H9 (cell line): ENCODE results near the gene FARP2. TPM values are rescaled to one million over a fixed set of nuclear protein-coding genes. Genes with fewer than 3 reads are reported as not detected.

Source experiments
- DNase-seq: peaks from one replicate; pipeline ENCODE4 v3.0.0-alpha.2; 2017
- H2AFZ ChIP-seq: one replicate; pipeline ENCODE4 v1.6.1; 2013; ENCODE audit warnings: mild to moderate bottlenecking, low read length, control low read depth, moderate library complexity
- H2AK5ac ChIP-seq: 2 replicates; pipeline ENCODE4 v1.6.1; 2013; ENCODE audit warnings: low read length, control low read depth, mixed read lengths; ENCODE audit not compliant: insufficient read length
- H2BK120ac ChIP-seq: one replicate; pipeline ENCODE4 v1.6.1; 2013; ENCODE audit warnings: low read depth, mild to moderate bottlenecking, low read length, control low read depth, inconsistent platforms; ENCODE audit not compliant: poor library complexity, severe bottlenecking
- H2BK12ac ChIP-seq: 2 replicates; pipeline ENCODE4 v1.6.1; 2013; ENCODE audit warnings: low read length, control low read depth, mixed read lengths, low read depth; ENCODE audit not compliant: insufficient read length
- H2BK15ac ChIP-seq: 2 replicates; pipeline ENCODE4 v1.6.1; 2013; ENCODE audit warnings: low read depth, low read length, control low read depth
- H2BK20ac ChIP-seq: one replicate; pipeline ENCODE4 v1.6.1; 2013; ENCODE audit warnings: low read depth, mild to moderate bottlenecking, low read length, control low read depth, inconsistent platforms; ENCODE audit not compliant: poor library complexity, severe bottlenecking
- H2BK5ac ChIP-seq: 2 replicates; pipeline ENCODE4 v1.6.1; 2013; ENCODE audit warnings: low read length, control low read depth, mixed read lengths; ENCODE audit not compliant: insufficient read length
- H3K14ac ChIP-seq: 2 replicates; pipeline ENCODE4 v1.6.1; 2013; ENCODE audit warnings: low read length, control low read depth; ENCODE audit not compliant: insufficient read depth
- H3K18ac ChIP-seq: 2 replicates; pipeline ENCODE4 v1.6.1; 2013; ENCODE audit warnings: low read depth, mild to moderate bottlenecking, mixed read lengths, low read length, control low read depth; ENCODE audit not compliant: insufficient read length
- H3K23ac ChIP-seq: 2 replicates; pipeline ENCODE4 v1.6.1; 2013; ENCODE audit warnings: low read length, control low read depth, mixed read lengths, low read depth; ENCODE audit not compliant: insufficient read length
- H3K23me2 ChIP-seq: 2 replicates; pipeline ENCODE4 v1.6.1; 2013; ENCODE audit warnings: low read depth, mild to moderate bottlenecking, mixed read lengths, low read length, control low read depth; ENCODE audit not compliant: insufficient read length, poor library complexity, severe bottlenecking
- H3K27ac ChIP-seq: 2 replicates; pipeline ENCODE4 v1.5.1; 2013; ENCODE audit warnings: low read length, control low read depth, mixed read lengths, low read depth; ENCODE audit not compliant: insufficient read length
- H3K27me3 ChIP-seq: 2 replicates; pipeline ENCODE4 v1.6.1; 2013; ENCODE audit warnings: low read length, control low read depth, inconsistent platforms; ENCODE audit not compliant: insufficient read depth
- H3K4ac ChIP-seq: 2 replicates; pipeline ENCODE4 v1.6.1; 2013; ENCODE audit warnings: low read depth, mild to moderate bottlenecking, control low read depth, inconsistent platforms, low read length, moderate library complexity
- H3K4me1 ChIP-seq: 2 replicates; pipeline ENCODE4 v1.6.1; 2013; ENCODE audit warnings: low read length, control low read depth, inconsistent platforms; ENCODE audit not compliant: insufficient read depth
- H3K4me2 ChIP-seq: 2 replicates; pipeline ENCODE4 v1.6.1; 2013; ENCODE audit warnings: low read length, control low read depth, mixed read lengths; ENCODE audit not compliant: insufficient read length, insufficient read depth
- H3K56ac ChIP-seq: 2 replicates; pipeline ENCODE4 v1.6.1; 2013; ENCODE audit warnings: low read depth, mild to moderate bottlenecking, mixed read lengths, low read length, control low read depth; ENCODE audit not compliant: insufficient read length
- H3K79me1 ChIP-seq: 2 replicates; pipeline ENCODE4 v1.6.1; 2013; ENCODE audit warnings: low read depth, mild to moderate bottlenecking, moderate library complexity, low read length, control low read depth, inconsistent platforms; ENCODE audit not compliant: insufficient read depth, poor library complexity, severe bottlenecking
- H3K79me2 ChIP-seq: 2 replicates; pipeline ENCODE4 v1.6.1; 2013; ENCODE audit warnings: low read length, control low read depth, inconsistent platforms; ENCODE audit not compliant: insufficient read depth
- H3K9ac ChIP-seq: 2 replicates; pipeline ENCODE4 v1.6.1; 2013; ENCODE audit warnings: low read length, control low read depth, mixed read lengths; ENCODE audit not compliant: insufficient read length; ENCODE audit errors: extremely low read depth
- H3K9me3 ChIP-seq: one replicate; pipeline ENCODE4 v1.6.1; 2013; ENCODE audit warnings: low read depth, low read length, inconsistent platforms; ENCODE audit not compliant: control insufficient read depth
- H3T11ph ChIP-seq: one replicate; pipeline ENCODE4 v1.6.1; 2013; ENCODE audit warnings: mild to moderate bottlenecking, low read length, control low read depth, inconsistent platforms
- H4K20me1 ChIP-seq: one replicate; pipeline ENCODE4 v1.6.1; 2013; ENCODE audit not compliant: control insufficient read depth, insufficient read length, insufficient read depth
- H4K5ac ChIP-seq: 2 replicates; pipeline ENCODE4 v1.6.1; 2013; ENCODE audit warnings: low read depth, mild to moderate bottlenecking, mixed read lengths, low read length, control low read depth; ENCODE audit not compliant: insufficient read length
- H4K8ac ChIP-seq: replicated peaks from 2 replicates; pipeline ENCODE4 v1.6.1; 2013; ENCODE audit warnings: low read length, control low read depth, mixed read lengths, low read depth; ENCODE audit not compliant: insufficient read length
- H4K91ac ChIP-seq: 2 replicates; pipeline ENCODE4 v1.6.1; 2013; ENCODE audit warnings: low read depth, mild to moderate bottlenecking, moderate library complexity, mixed read lengths, low read length, control low read depth; ENCODE audit not compliant: insufficient read length
- H3K27ac Mint-ChIP-seq, 3 experiments: 2 replicates in 2 of 3; 3 replicates in 1 of 3; pipeline ENCODE4 v1.8.0; 2020 to 2021; ENCODE audit warnings: mixed read lengths in 3 of 3, mild to moderate bottlenecking in 1 of 3, moderate library complexity in 1 of 3
- H3K27me3 Mint-ChIP-seq: 2 replicates; pipeline ENCODE4 v1.8.0; 2021; ENCODE audit warnings: low read depth, mild to moderate bottlenecking, moderate library complexity, mixed read lengths
- H3K36me3 Mint-ChIP-seq, 3 experiments: 2 replicates in 2 of 3; 3 replicates in 1 of 3; pipeline ENCODE4 v1.8.0; 2020 to 2021; ENCODE audit warnings: low read depth in 3 of 3, mixed read lengths in 3 of 3; ENCODE audit not compliant: insufficient read depth in 1 of 3
- H3K4me1 Mint-ChIP-seq, 2 experiments: 2 replicates each; pipeline ENCODE4 v1.8.0; 2020; ENCODE audit warnings: mixed read lengths in 2 of 2
- H3K4me3 Mint-ChIP-seq, 2 experiments: 2 replicates in 1 of 2; 3 replicates in 1 of 2; pipeline ENCODE4 v1.8.0; 2020 to 2021; ENCODE audit warnings: mild to moderate bottlenecking in 2 of 2, mixed read lengths in 2 of 2, moderate library complexity in 1 of 2
- H3K9me3 Mint-ChIP-seq, 2 experiments: 2 replicates in 1 of 2; 3 replicates in 1 of 2; pipeline ENCODE4 v1.8.0; 2020; ENCODE audit warnings: mild to moderate bottlenecking in 2 of 2, mixed read lengths in 2 of 2, moderate library complexity in 1 of 2
- CTCF ChIP-seq: fragments of 200-600 bp; sonication (generic); conservative IDR thresholded peaks from 3 replicates; pipeline ENCODE4 v1.8.0; 2021; ENCODE audit warnings: antibody characterized with exemption, mild to moderate bottlenecking
- WGBS: extraction: QIAGEN DNeasy Blood & Tissue Kit; methylation state at CpG from one replicate; pipeline ENCODE4 v1.1.7; 2013; ENCODE audit warnings: missing lambda C conversion rate, low lambda C conversion rate, mixed read lengths; ENCODE audit not compliant: insufficient read length; ENCODE audit errors: extremely low coverage; 5-methylcytosine and 5-hydroxymethylcytosine counted together
- total RNA-seq: library from RNA; stranded (reverse); gene quantifications from 2 replicates; pipeline ENCODE4 v1.2.1, GENCODE V29; 2021

The FARP2 gene
- total RNA-seq, 1 experiment from 2014 or later: 33.9 TPM

- Histone ChIP-seq H2BK5ac (no peak overlapping the region), H2BK120ac (no peak overlapping the region), H3K23me2 (no peaks in the 10 kb centered on the region), H4K5ac (no peak overlapping the region), H3K79me1 (no peaks in the 10 kb centered on the region), H3K56ac (no peak overlapping the region), H3K23ac (no peak overlapping the region), H3K4me2 (no peak overlapping the region), H3T11ph (no peak overlapping the region), H2BK12ac (no peak overlapping the region), H2AK5ac (no peak overlapping the region), H2BK15ac (no peak overlapping the region), H3K18ac (no peak overlapping the region), H2AFZ (no peak overlapping the region), H3K9ac (no peak overlapping the region), H3K4ac (no peak overlapping the region), H3K79me2 (no peaks in the 10 kb centered on the region), H2BK20ac (no peak overlapping the region), H4K8ac (no peak overlapping the region), H3K27me3 (no peaks in the 10 kb centered on the region), H3K4me1 (no peaks in the 10 kb centered on the region), H3K27ac (no peak overlapping the region), H3K9me3 (no peaks in the 10 kb centered on the region), H4K91ac (no peak overlapping the region), H3K14ac (no peak overlapping the region), H4K20me1 (no peaks in the 10 kb centered on the region)
- H3K27ac Mint-ChIP-seq: no peak overlapping the region
- TF ChIP-seq CTCF: no peak
- H3K4me3 Mint-ChIP-seq: no peak overlapping the region
- H3K4me1 Mint-ChIP-seq: peaks cover 0 to 9% of the 10 kb centered on the region in 2 experiments; a peak in 1 of 4 replicates
- H3K36me3 Mint-ChIP-seq: no peaks in the 10 kb centered on the region
- DNase-seq: no peak
- no CpG with 5 or more reads among the region's 17 CpGs for WGBS
- no peaks in the 10 kb centered on the region for H3K9me3 Mint-ChIP-seq
- peaks cover 17% of the 10 kb centered on the region for H3K27me3 Mint-ChIP-seq
These were observed 178.8 kb downstream of the FARP2 start for GRCh38 chr2:241534701-241535375.
